WTC11 (cell line): Measurements from ENCODE around the gene ACSF3. TPM values are rescaled to one million over a fixed set of nuclear protein-coding genes. Genes with fewer than 3 reads are reported as not detected.

Source experiments
- ATAC-seq: fragments of 200-7000 bp; cut with Tn5 transposase; 2 replicates; pipeline ENCODE4 v1.10.0; 2021; ENCODE audit warnings: mild to moderate bottlenecking, moderate library complexity
- CTCF ChIA-PET: fragments of 300-600 bp; sonication (Branson Sonifier 250); formaldehyde crosslinking; loops from one replicate; lab custom pipeline; 2021; ENCODE audit warnings: antibody characterized with exemption; lab: Charles Lee
- POLR2A ChIA-PET: fragments of 350-600 bp; sonication (Branson Sonifier 250); formaldehyde crosslinking; loops from one replicate; lab custom pipeline; 2021; ENCODE audit warnings: antibody characterized with exemption; lab: Charles Lee
- DNase-seq: peaks from one replicate; pipeline ENCODE4 v3.0.0; 2021; ENCODE audit warnings: low spot score
- H3K27ac Mint-ChIP-seq: 2 replicates; pipeline ENCODE4 v1.8.0; 2021; ENCODE audit warnings: mixed read lengths
- H3K27me3 Mint-ChIP-seq: 2 replicates; pipeline ENCODE4 v1.8.0; 2021; ENCODE audit warnings: low read depth, mild to moderate bottlenecking, moderate library complexity, mixed read lengths
- H3K36me3 Mint-ChIP-seq: 2 replicates; pipeline ENCODE4 v1.8.0; 2021; ENCODE audit warnings: mixed read lengths
- H3K4me1 Mint-ChIP-seq: 2 replicates; pipeline ENCODE4 v1.8.0; 2022; ENCODE audit warnings: mixed read lengths
- H3K4me3 Mint-ChIP-seq: 2 replicates; pipeline ENCODE4 v1.8.0; 2021; ENCODE audit warnings: mild to moderate bottlenecking, moderate library complexity, mixed read lengths
- H3K9me3 Mint-ChIP-seq: 2 replicates; pipeline ENCODE4 v1.8.0; 2021; ENCODE audit warnings: mixed read lengths
- AR ChIP-seq: fragments of 250-450 bp; sonication (Bioruptor Pico); IDR thresholded peaks from 2 replicates; pipeline ENCODE4 v1.9.0; 2021; ENCODE audit warnings: mild to moderate bottlenecking
- ATF2 ChIP-seq: sonication (generic); formaldehyde crosslinking; IDR thresholded peaks from 2 replicates; pipeline ENCODE4 v1.8.1; 2022; ENCODE audit warnings: low read depth, missing genetic modification reagents, borderline replicate concordance
- E2F1 ChIP-seq: sonication (generic); formaldehyde crosslinking; IDR thresholded peaks from 2 replicates; pipeline ENCODE4 v1.8.0; 2022; ENCODE audit warnings: mild to moderate bottlenecking, missing genetic modification reagents
- E2F4 ChIP-seq: sonication (generic); formaldehyde crosslinking; IDR thresholded peaks from 2 replicates; pipeline ENCODE4 v1.8.1; 2022; ENCODE audit warnings: low read depth, mild to moderate bottlenecking, moderate library complexity, missing genetic modification reagents, borderline replicate concordance
- ETV6 ChIP-seq: sonication (generic); formaldehyde crosslinking; IDR thresholded peaks from 2 replicates; pipeline ENCODE4 v1.8.1; 2022; ENCODE audit warnings: mild to moderate bottlenecking, missing genetic modification reagents
- FOXP4 ChIP-seq: sonication (generic); formaldehyde crosslinking; IDR thresholded peaks from 2 replicates; pipeline ENCODE4 v1.8.0; 2022; ENCODE audit warnings: mild to moderate bottlenecking, missing genetic modification reagents
- HMGA2 ChIP-seq: fragments of 250-450 bp; sonication (Bioruptor Pico); IDR thresholded peaks from 2 replicates; pipeline ENCODE4 v1.4.0; 2021; ENCODE audit warnings: mild to moderate bottlenecking, moderate library complexity
- IRF2 ChIP-seq: sonication (generic); formaldehyde crosslinking; IDR thresholded peaks from 2 replicates; pipeline ENCODE4 v1.8.0; 2022; ENCODE audit warnings: low read depth, missing genetic modification reagents, borderline replicate concordance
- NFATC4 ChIP-seq: fragments of 250-450 bp; sonication (Bioruptor Pico); IDR thresholded peaks from 2 replicates; pipeline ENCODE4 v1.9.0; 2021; ENCODE audit warnings: mild to moderate bottlenecking
- NR2C2 ChIP-seq: sonication (generic); formaldehyde crosslinking; IDR thresholded peaks from 2 replicates; pipeline ENCODE4 v1.8.0; 2022; ENCODE audit warnings: mild to moderate bottlenecking, missing genetic modification reagents
- PRDM15 ChIP-seq: sonication (generic); formaldehyde crosslinking; IDR thresholded peaks from 2 replicates; pipeline ENCODE4 v1.8.0; 2022; ENCODE audit warnings: missing genetic modification reagents
- SP1 ChIP-seq: sonication (generic); formaldehyde crosslinking; conservative IDR thresholded peaks from 2 replicates; pipeline ENCODE4 v1.8.1; 2022; ENCODE audit warnings: missing genetic modification reagents
- STAT6 ChIP-seq: sonication (generic); formaldehyde crosslinking; conservative IDR thresholded peaks from 2 replicates; pipeline ENCODE4 v1.8.1; 2023; ENCODE audit warnings: mild to moderate bottlenecking, low read depth, missing genetic modification reagents, moderate library complexity
- TEAD4 ChIP-seq: sonication (generic); formaldehyde crosslinking; IDR thresholded peaks from 2 replicates; pipeline ENCODE4 v1.8.0; 2022; ENCODE audit warnings: mild to moderate bottlenecking, missing genetic modification reagents
- ZBTB21 ChIP-seq: sonication (generic); formaldehyde crosslinking; IDR thresholded peaks from 2 replicates; pipeline ENCODE4 v1.8.1; 2023; ENCODE audit warnings: mild to moderate bottlenecking, missing genetic modification reagents, borderline replicate concordance
- ZMAT4 ChIP-seq: fragments of 250-450 bp; sonication (Bioruptor Pico); IDR thresholded peaks from 2 replicates; pipeline ENCODE4 v1.9.0; 2021; ENCODE audit warnings: mild to moderate bottlenecking
- ZNF121 ChIP-seq: sonication (generic); formaldehyde crosslinking; IDR thresholded peaks from 2 replicates; pipeline ENCODE4 v1.8.0; 2023; ENCODE audit warnings: missing genetic modification reagents
- ZNF232 ChIP-seq: sonication (generic); formaldehyde crosslinking; IDR thresholded peaks from 2 replicates; pipeline ENCODE4 v1.8.0; 2022; ENCODE audit warnings: mild to moderate bottlenecking, missing genetic modification reagents
- ZNF317 ChIP-seq: sonication (generic); formaldehyde crosslinking; IDR thresholded peaks from 2 replicates; pipeline ENCODE4 v1.8.1; 2023; ENCODE audit warnings: low read depth, mild to moderate bottlenecking, moderate library complexity, missing genetic modification reagents, borderline replicate concordance
- ZSCAN18 ChIP-seq: fragments of 250-450 bp; sonication (Bioruptor Pico); IDR thresholded peaks from 2 replicates; pipeline ENCODE4 v2.1.2; 2022; ENCODE audit warnings: mild to moderate bottlenecking, moderate library complexity
- total RNA-seq: library from RNA; stranded (reverse); gene quantifications from 3 replicates; pipeline ENCODE4 v1.2.3, GENCODE V29; 2021

The ACSF3 gene
- total RNA-seq, 1 experiment from 2014 or later: 22.9 TPM

- CTCF ChIA-PET: interaction anchor here (2.4 kb wide), 1 partner anchor 350 kb away, joined by 6 read pairs; no protein-coding TSS in a partner anchor
- peaks cover 9% of the 10 kb centered on the region for H3K9me3 Mint-ChIP-seq
- POLR2A ChIA-PET: interaction anchor here (0.6 kb wide), 1 partner anchor 112 kb away, joined by 3 read pairs; no protein-coding TSS in a partner anchor
Measured at GRCh38 chr16:89087922-89088497, 5.6 kb upstream of the ACSF3 start.

More at GRCh38 chr16:89087922-89088497, 5.6 kb upstream of the ACSF3 start:
- Mint-ChIP-seq H3K27me3 (peaks cover 27% of the 10 kb centered on the region), H3K4me1 (0 out of 2 replicates have a peak, but pooled peaks cover 3% of the 10 kb centered on the region), H3K4me3 (no peak overlapping the region), H3K27ac (no peak overlapping the region), H3K36me3 (peaks cover 6% of the 10 kb centered on the region)
- TF ChIP-seq STAT6 (CRISPR knock-in tag): no peak
- no peak for TF ChIP-seq PRDM15 (CRISPR knock-in tag)
- no peak for TF ChIP-seq AR
- TF ChIP-seq TEAD4 (CRISPR knock-in tag): no peak
- no peak for TF ChIP-seq ZNF232 (CRISPR knock-in tag)
- no peak for TF ChIP-seq NR2C2 (CRISPR knock-in tag)
- no peak for TF ChIP-seq E2F4
- no peak for TF ChIP-seq FOXP4 (CRISPR knock-in tag)
- no peak for TF ChIP-seq ZSCAN18
- no peak for TF ChIP-seq NFATC4 (CRISPR knock-in tag)
- no peak for TF ChIP-seq ZNF317
- no peak for TF ChIP-seq ZMAT4 (CRISPR knock-in tag)
- no peak for TF ChIP-seq ZNF121
- TF ChIP-seq ETV6 (CRISPR knock-in tag): no peak
- TF ChIP-seq ZBTB21: no peak
- no peak for TF ChIP-seq SP1 (CRISPR knock-in tag)
- no peak for TF ChIP-seq IRF2 (CRISPR knock-in tag)
- TF ChIP-seq HMGA2: no peak
- no peak for TF ChIP-seq E2F1 (CRISPR knock-in tag)
- no peak for TF ChIP-seq ATF2
- ATAC-seq: no peak
- DNase-seq: no peak
